ENCODE measurements around the gene HSPB7.
"Not testable (repeated sequence)": the region's sequence is repeated elsewhere in the genome, so short reads cannot be mapped to it uniquely, and the experiment has no call there.

DNA sequence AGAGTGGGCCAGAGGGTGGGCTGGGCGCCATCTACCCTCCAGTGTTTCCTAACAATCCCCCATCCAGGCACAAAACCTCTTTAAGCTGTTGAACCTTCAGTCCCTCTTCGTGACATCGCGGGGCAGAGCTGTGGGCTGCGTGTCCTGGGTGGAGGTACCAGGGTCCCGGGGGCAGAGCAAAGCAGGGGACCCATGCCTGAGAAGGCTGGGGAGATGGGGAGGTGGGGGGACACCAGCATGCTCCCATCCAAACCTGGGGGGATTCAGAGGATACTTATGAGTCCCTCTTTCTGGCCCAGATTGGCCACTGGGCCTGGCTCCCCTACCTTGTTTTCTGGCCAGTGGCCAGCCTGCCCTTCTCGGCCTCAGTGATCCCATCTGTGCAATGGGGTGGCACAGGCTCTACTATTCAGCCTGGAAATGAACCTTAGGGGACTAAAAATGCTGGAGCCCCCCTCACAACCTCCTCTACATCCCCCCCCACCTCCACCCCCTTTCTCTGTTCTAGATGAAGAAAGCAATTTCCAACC, 15.3 kb upstream of the HSPB7 start:
- TF ChIP-seq, protein P1, sequence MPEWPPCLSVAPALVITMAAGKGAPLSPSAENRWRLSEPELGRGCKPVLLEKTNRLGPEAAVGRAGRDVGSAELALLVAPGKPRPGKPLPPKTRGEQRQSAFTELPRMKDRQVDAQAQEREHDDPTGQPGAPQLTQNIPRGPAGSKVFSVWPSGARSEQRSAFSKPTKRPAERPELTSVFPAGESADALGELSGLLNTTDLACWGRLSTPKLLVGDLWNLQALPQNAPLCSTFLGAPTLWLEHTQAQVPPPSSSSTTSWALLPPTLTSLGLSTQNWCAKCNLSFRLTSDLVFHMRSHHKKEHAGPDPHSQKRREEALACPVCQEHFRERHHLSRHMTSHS (tag by site-specific recombination; IDR thresholded peaks at IDR 0.05): not testable (repeated sequence)
- TF ChIP-seq ZBTB17 (tag by site-specific recombination; IDR thresholded peaks at IDR 0.05); YY1 (tag by site-specific recombination; IDR thresholded peaks at IDR 0.05); ZNF24 (tag by site-specific recombination; IDR thresholded peaks at IDR 0.05); ZNF10 (tag by site-specific recombination; IDR thresholded peaks at IDR 0.05); ZNF138 (tag by site-specific recombination; IDR thresholded peaks at IDR 0.05; ENCODE audit: borderline replicate concordance); SCRT2 (tag by site-specific recombination; IDR thresholded peaks at IDR 0.05): not testable (repeated sequence)
- TF ChIP-seq, protein P2, sequence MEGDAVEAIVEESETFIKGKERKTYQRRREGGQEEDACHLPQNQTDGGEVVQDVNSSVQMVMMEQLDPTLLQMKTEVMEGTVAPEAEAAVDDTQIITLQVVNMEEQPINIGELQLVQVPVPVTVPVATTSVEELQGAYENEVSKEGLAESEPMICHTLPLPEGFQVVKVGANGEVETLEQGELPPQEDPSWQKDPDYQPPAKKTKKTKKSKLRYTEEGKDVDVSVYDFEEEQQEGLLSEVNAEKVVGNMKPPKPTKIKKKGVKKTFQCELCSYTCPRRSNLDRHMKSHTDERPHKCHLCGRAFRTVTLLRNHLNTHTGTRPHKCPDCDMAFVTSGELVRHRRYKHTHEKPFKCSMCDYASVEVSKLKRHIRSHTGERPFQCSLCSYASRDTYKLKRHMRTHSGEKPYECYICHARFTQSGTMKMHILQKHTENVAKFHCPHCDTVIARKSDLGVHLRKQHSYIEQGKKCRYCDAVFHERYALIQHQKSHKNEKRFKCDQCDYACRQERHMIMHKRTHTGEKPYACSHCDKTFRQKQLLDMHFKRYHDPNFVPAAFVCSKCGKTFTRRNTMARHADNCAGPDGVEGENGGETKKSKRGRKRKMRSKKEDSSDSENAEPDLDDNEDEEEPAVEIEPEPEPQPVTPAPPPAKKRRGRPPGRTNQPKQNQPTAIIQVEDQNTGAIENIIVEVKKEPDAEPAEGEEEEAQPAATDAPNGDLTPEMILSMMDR (tag by site-specific recombination; IDR thresholded peaks at IDR 0.05): not testable (repeated sequence)
- TF ChIP-seq, protein P3, sequence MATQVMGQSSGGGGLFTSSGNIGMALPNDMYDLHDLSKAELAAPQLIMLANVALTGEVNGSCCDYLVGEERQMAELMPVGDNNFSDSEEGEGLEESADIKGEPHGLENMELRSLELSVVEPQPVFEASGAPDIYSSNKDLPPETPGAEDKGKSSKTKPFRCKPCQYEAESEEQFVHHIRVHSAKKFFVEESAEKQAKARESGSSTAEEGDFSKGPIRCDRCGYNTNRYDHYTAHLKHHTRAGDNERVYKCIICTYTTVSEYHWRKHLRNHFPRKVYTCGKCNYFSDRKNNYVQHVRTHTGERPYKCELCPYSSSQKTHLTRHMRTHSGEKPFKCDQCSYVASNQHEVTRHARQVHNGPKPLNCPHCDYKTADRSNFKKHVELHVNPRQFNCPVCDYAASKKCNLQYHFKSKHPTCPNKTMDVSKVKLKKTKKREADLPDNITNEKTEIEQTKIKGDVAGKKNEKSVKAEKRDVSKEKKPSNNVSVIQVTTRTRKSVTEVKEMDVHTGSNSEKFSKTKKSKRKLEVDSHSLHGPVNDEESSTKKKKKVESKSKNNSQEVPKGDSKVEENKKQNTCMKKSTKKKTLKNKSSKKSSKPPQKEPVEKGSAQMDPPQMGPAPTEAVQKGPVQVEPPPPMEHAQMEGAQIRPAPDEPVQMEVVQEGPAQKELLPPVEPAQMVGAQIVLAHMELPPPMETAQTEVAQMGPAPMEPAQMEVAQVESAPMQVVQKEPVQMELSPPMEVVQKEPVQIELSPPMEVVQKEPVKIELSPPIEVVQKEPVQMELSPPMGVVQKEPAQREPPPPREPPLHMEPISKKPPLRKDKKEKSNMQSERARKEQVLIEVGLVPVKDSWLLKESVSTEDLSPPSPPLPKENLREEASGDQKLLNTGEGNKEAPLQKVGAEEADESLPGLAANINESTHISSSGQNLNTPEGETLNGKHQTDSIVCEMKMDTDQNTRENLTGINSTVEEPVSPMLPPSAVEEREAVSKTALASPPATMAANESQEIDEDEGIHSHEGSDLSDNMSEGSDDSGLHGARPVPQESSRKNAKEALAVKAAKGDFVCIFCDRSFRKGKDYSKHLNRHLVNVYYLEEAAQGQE (tag by site-specific recombination; IDR thresholded peaks at IDR 0.05): not testable (repeated sequence)
- TF ChIP-seq, protein P4, sequence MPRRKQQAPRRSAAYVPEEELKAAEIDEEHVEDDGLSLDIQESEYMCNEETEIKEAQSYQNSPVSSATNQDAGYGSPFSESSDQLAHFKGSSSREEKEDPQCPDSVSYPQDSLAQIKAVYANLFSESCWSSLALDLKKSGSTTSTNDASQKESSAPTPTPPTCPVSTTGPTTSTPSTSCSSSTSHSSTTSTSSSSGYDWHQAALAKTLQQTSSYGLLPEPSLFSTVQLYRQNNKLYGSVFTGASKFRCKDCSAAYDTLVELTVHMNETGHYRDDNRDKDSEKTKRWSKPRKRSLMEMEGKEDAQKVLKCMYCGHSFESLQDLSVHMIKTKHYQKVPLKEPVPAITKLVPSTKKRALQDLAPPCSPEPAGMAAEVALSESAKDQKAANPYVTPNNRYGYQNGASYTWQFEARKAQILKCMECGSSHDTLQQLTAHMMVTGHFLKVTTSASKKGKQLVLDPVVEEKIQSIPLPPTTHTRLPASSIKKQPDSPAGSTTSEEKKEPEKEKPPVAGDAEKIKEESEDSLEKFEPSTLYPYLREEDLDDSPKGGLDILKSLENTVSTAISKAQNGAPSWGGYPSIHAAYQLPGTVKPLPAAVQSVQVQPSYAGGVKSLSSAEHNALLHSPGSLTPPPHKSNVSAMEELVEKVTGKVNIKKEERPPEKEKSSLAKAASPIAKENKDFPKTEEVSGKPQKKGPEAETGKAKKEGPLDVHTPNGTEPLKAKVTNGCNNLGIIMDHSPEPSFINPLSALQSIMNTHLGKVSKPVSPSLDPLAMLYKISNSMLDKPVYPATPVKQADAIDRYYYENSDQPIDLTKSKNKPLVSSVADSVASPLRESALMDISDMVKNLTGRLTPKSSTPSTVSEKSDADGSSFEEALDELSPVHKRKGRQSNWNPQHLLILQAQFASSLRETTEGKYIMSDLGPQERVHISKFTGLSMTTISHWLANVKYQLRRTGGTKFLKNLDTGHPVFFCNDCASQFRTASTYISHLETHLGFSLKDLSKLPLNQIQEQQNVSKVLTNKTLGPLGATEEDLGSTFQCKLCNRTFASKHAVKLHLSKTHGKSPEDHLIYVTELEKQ (tag by site-specific recombination; IDR thresholded peaks at IDR 0.05; ENCODE audit: borderline replicate concordance): not testable (repeated sequence)
- TF ChIP-seq, protein P5, sequence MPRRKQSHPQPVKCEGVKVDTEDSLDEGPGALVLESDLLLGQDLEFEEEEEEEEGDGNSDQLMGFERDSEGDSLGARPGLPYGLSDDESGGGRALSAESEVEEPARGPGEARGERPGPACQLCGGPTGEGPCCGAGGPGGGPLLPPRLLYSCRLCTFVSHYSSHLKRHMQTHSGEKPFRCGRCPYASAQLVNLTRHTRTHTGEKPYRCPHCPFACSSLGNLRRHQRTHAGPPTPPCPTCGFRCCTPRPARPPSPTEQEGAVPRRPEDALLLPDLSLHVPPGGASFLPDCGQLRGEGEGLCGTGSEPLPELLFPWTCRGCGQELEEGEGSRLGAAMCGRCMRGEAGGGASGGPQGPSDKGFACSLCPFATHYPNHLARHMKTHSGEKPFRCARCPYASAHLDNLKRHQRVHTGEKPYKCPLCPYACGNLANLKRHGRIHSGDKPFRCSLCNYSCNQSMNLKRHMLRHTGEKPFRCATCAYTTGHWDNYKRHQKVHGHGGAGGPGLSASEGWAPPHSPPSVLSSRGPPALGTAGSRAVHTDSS (tag by site-specific recombination; IDR thresholded peaks at IDR 0.05): not testable (repeated sequence)

Measured in HEK293 (cell line).